GM21723 (cell line): Measurements from ENCODE around the gene CECR2.

Source experiments
- ATAC-seq: cut with Tn5 transposase; IDR thresholded peaks from one replicate; pipeline ENCODE4 v1.9.1; 2021; ENCODE audit warnings: mild to moderate bottlenecking, moderate library complexity; ENCODE audit not compliant: unreplicated experiment

Gene CECR2

GRCh38 chr22:17598318-17598717 lies 229.1 kb downstream of the CECR2 start:
- no peak for ATAC-seq

GRCh38 chr22:17601031-17601430 lies 231.8 kb downstream of the CECR2 start:
- no peak for ATAC-seq

GRCh38 chr22:17603668-17604067 lies 234.4 kb downstream of the CECR2 start:
- ATAC-seq, result no peak

- no peak for ATAC-seq
Measured at GRCh38 chr22:17606496-17606895, 237.2 kb downstream of the CECR2 start.
